ENCODE results near the gene CCL27.
"Not testable (repeated sequence)": the region's sequence is repeated elsewhere in the genome, so short reads cannot be mapped to it uniquely, and the experiment has no call there.

The CCL27 gene

DNA sequence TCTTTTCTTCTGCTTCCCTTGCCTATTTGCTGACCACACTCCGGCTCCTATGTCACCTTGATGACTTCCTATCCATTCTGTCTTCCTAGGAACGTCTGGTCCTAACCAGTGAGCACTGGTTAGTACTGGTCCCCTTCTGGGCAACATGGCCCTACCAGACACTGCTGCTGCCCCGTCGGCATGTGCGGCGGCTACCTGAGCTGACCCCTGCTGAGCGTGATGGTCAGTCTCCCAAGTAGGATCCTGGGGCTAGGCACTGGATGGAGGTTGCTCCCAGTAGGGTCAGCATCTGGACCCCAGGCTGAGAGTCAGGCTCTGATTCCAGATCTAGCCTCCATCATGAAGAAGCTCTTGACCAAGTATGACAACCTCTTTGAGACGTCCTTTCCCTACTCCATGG is 13.8 kb downstream of the CCL27 start:
- no peak for DNase-seq

DNA sequence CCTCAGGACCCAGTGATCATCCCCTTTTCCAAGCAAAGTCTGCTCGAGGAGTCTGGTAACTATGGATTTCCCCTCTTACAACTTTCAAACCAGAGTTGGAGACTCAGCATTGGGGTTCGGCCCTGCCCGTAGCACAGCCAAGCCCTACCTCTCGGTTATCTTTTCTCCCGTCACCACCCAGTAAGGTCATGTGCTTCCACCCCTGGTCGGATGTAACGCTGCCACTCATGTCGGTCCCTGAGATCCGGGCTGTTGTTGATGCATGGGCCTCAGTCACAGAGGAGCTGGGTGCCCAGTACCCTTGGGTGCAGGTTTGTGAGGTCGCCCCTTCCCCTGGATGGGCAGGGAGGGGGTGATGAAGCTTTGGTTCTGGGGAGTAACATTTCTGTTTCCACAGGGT is 14.8 kb downstream of the CCL27 start:
- DNase-seq = no peak

DNA sequence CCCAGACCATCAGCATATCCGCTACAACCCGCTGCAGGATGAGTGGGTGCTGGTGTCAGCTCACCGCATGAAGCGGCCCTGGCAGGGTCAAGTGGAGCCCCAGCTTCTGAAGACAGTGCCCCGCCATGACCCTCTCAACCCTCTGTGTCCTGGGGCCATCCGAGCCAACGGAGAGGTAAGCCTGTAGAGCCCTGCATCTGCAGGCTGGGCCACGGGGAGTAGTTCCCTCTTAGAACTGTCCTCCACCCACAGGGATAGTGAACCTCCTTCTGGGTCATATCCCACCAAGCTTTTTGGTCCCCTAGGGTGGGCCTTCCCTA is 15.4 kb downstream of the CCL27 start:
- DNase-seq = no peak

DNA sequence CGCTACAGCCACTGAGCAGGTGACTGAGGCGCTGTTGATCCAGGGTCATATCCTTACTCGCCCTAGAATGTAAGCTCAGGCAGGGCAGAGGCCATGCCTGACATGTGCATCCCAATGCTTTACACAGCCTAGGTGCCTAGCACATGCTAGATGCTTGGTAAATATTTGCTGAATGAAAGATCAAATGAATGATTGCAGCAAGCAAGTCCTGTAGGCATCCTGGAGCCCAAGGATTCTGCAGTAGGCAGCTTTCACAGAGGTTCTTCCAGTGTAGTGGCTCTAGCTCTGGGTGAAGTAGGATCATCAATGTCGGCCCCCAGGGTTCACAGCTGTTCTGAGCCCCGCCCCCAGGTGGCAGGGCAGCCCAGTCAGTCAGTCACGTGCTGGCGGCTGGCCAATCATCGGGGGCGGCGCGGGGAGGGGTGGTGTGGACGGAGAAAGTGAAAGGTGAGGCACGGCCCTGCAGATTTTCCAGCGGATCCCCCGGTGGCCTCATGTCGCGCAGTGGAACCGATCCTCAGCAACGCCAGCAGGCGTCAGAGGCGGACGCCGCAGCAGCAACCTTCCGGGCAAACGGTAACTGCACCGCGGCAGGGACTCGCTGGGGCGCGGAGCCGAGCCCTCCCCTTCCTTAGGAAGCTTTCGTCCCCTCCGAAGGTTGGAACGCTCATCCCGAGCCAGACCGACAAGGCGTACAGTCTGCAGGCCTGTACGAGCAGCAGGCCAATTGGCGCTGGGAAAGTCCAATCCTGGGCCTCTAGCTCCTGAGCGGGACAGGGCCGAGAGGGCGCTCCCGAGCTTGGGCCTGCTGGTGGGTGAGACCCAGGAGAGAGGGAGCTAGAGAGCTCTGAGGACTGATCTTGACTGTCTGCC is 16.0 kb downstream of the CCL27 start, which contains the start of gene GALT:
Gene GALT (plus strand): TSS at position 465 of the 873 bp plus-strand sequence. CDS start 30 bp downstream, at position 495.
- DNase-seq = peak; percentile 94

DNA sequence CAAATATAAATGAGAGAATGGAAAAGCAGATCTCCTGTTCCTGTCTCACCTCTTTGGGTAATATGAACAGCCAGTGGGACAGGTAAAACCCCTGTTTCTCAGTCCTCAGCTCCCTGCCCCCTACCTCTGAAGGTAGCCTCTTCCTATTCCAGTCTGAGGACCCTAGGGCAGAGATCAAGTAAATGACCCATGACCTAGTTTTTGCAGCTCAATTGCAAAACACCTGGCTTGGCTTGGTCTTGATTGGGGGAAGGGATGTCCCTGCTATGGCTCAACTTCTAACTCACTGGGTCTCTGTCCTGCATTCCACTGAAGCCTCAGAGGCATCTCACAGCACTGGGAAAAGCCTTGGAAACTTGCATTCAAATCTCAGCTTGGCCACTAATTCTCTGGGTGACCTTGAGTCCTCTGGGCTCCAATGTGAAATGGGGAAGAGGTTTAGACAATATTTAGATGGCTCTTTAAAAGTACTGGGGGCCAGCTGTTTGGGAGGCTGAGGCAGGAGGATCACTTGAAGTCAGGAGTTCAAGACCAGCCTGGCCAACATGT is 17.6 kb downstream of the CCL27 start:
- no peak for DNase-seq

DNA sequence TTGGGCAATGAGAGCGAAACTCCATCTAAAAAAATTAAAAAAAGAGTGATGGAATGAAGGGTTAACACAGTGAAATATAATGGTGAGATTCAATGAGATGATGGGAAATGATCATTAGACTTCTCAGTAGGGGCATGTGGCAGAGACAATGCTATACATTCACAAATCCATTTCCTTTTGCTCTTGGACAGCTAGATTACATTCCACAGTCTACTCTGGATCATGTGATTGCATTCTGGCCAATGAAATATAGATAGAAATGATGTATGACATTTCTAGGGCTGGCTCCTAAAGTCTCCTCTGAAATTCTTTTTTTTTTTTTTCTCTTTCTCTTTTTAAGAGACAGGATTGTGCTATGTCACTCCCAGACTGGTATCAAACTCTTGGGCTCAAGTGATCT is 19.8 kb downstream of the CCL27 start:
- DNase-seq = no peak

DNA sequence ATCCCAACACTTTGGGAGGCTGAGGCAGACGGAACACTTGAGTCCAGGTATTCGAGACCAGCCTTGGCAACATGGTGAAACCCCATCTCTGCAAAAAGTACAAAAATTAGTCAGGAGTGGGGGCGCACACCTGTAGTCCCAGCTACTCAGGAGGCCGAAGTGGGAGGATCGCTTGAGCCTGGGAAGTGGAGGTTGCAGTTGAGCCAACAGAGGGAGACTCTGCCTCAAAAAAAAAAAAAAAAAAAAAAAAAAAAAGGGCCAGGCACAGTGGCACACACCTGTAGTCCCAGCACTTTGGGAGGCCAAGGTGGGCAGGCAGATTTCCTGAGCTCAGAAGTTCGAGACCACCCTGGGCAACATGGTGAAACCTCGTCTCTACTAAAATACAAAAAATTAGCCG is 23.1 kb downstream of the CCL27 start:
- not testable (repeated sequence) for DNase-seq

DNA sequence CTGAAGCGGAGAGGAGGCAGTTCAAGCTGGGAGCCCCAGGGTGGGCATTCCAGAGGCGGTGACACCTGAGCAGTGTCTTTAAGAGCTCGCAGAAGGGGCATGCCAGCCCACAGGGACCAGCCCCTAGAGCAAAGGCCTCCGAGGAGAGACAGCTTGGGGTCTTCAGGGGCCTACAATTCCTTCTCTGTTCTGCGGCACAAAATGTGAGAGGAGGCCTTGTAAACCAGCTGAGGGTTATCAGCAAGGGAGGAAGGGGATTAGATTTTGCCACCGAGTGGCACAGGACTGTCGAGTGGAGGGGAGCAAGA is 24.4 kb downstream of the CCL27 start:
- no peak for DNase-seq

DNA sequence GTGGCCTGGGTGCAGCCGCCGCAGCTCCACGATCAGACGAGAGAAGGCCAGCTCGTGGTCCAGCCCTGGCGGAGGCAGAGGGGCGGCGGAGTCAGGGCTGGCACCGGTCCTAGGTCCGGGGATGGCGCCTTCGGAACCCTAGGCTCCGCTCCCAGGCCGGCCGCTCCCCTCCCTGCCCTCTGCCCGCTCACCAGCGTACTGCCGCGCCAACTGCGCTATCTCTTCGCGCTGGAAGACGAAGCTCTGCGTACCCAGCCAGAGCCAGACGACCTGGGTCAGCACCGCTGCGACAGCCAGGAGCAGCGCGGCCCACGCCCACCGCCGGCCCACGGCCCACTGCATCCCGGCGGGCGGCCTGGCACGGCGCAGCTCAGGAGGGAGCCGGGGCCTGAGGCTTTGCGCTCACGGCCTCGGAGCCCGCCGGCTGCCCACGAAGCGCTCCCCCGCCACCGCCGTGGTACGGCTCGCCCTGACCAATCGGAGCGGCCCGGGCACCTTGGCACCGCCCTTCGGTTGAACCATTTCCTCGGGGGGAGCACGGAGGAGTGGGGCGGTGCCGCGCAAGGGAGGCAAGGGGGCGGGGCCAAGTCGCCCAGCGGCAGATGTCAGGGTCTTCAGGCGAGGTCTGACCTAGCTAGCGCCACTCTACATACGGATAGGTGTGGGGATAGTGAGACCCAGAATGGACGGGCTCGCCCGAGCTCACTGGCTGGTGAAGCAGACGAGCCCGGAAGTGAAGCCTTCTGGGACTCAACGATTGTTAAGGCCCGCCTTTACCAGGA is 24.9 kb downstream of the CCL27 start, which contains the start of gene SIGMAR1:
Gene SIGMAR1 (minus strand): TSS at position 432 of the 782 bp plus-strand sequence. CDS start 90 bp downstream, at position 342.
- peak; percentile 90 for DNase-seq

DNA sequence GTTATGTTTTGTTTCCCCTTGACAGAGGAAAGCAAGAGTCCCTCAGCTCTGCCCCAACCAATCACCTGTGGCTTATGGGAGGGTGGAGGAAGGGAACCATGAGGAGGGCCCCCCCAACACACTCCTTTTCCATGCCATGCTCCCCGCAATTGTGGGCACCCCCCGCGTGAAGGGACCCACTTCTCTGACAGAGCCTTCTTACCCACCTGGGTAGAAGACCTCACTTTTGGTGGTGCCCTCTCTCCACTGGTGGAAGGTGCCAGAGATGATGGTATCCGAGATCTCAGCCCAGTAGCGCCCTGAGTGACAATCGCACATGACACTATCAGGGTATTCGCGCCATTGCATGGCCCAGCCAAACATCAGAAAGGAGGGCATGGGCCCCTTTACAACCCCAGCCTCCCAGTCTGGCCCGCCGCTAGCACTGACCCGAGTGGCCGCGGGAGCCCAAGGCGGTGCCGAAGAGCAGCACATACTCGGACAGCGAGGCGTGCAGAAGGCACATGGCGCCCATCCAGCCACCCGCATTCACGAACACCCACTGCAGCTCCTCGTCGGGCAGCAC is 25.6 kb downstream of the CCL27 start:
- no peak for DNase-seq

DNA sequence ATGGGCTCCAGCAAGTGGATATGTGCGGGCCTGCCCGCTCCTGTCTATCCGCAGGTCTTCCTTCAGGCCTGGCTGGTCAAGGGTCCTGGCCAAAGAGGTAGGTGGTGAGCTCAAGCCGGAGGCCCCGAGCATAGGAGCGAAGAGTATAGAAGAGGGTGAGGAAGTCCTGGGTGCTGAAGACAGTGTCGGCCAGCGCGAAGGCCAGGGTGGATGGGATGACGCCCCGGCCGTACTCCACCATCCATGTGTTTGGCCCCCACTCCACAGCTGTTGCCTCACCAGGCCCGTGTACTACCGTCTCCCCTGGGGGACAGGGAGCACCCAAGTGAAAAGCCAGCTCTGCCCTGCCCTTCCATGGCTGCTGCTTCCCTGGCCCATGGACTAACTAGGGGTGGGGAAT is 26.9 kb downstream of the CCL27 start:
- DNase-seq = no peak

DNA sequence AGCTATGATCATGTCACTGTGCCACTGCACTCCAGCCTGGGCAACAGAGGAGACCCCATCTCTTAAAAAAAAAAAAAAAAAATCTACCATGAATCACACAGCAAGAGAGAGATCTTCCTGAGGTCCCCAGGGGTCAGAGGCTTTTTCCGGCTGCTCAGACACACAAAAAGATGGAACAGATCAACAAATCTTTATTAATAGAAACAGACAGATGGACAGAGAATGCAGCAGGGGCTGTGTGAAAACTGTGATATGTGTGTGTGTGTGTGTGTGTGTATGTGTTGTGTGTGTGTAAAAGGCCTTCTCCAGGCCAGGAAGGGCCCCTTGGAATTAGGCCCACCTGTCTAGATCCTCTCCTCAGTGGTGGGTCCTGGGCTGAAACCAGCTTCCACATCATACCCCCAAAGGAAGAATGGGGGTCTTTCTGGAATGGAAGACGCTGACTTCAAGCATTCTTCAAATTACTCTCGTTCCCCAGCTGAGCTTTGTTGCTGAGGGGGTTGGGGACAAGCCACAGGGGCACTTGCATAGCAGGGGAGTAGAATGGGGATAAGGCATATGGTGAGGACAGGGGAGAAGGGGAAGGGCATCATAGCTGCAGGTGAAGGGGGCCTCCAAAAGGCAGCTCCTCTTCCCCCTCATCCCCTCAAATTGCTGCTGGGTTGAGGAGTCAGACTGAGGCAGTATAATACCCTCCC is 27.8 kb downstream of the CCL27 start:
- DNase-seq = no peak

DNA sequence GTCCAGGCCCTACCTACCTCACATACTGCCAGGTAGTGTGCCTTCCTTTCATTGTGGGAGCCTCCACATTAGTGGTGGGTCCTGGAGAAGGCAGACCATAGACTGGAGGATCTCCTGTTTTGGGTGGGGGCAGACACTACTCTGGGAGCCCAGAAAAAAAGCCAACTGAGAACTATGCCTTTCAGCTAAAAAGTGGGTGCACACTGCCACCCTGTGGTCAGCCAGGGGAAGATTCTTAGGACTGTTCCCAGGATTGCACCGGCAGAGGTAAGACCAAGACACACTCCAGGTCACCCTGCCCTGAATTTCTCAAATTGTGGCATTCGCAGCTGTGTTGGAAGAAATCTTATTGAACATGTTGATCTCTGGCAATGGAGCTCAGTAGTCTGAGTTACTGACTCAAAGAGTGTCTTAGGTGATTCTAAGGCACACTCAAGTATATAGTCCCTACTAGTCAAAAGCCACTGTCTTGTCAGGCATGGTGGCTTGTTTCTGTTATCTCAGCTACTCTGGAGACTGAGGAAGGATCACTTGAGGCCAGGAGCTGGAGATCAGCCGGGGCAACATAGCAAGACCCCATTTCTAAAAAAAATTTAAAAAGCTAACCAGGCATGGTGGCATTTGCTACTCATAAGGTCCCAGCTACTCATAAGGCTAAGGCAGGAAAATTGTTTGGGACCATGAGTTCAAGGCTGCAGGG is 28.5 kb downstream of the CCL27 start:
- DNase-seq = peak; percentile 84

DNA sequence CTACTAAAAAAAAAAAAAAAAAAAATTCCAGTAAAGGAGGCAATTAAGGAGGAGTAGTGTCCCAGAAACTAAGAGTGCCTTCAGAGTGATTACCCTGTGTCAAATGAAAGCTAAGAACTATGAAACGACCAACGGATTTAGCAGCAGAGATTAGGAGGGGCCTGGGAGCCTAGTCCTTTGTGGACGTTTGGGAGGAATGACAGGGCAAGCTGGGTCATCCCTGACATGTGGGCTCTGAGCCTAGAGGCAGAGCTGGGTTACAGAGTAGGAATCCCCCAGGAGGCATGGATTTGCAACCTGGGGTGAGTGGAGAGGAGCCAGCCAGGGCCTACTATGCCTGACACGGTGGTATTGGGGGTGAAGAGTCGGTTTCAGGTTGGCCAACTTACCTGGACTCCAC is 29.3 kb downstream of the CCL27 start:
- no peak for DNase-seq

DNA sequence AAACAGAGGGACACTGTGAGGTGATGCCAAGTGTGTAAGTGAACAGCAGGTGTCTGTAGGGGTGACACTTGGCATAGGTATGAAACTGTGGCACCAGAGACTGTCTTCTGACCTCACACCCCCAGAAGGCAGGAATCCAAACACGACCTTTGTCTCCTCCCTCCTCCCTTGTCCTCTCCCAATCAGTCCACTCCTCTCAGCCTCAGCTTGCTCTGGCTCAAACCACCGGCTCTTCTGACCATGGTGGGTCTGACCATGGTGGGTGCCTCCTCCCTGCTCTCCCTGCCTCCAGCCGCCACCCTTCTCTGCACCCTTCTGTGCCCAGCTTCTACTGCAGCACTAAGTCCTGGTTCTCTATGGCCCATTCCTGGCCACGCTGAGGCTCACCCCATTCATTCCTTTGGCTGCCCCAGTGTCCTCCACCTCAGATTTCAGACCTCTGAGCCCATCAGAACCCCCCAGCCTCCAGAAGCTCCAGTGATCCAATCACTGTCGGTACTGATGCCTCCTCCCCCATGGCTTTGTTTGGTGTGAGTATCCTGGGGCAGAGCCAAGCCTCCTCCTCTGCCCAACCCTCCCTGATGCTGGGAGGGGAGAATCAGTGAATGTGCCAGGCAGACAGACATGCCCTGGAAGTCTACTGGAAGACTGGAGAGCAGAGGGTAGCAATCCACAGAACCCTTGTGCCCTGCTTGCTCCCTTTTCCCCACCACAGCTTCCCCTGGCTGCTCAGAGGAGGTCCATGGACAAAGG is 31.9 kb downstream of the CCL27 start:
- no peak for DNase-seq

DNA sequence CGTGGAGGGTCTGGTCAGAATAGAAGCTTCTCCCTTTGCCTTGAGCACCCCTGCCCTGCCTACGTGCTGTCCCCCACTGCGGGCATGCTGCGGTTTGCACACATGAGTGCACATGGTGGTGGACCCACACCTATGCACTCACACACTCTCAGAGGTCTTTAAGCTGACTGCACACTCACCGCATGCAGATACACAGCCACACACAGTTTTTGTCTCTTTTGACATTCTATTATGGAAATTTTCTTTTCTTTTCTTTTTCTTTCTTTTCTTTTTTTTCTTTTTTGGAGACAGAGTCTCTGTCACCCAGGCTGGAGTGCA is 33.0 kb downstream of the CCL27 start:
- DNase-seq = no peak

DNA sequence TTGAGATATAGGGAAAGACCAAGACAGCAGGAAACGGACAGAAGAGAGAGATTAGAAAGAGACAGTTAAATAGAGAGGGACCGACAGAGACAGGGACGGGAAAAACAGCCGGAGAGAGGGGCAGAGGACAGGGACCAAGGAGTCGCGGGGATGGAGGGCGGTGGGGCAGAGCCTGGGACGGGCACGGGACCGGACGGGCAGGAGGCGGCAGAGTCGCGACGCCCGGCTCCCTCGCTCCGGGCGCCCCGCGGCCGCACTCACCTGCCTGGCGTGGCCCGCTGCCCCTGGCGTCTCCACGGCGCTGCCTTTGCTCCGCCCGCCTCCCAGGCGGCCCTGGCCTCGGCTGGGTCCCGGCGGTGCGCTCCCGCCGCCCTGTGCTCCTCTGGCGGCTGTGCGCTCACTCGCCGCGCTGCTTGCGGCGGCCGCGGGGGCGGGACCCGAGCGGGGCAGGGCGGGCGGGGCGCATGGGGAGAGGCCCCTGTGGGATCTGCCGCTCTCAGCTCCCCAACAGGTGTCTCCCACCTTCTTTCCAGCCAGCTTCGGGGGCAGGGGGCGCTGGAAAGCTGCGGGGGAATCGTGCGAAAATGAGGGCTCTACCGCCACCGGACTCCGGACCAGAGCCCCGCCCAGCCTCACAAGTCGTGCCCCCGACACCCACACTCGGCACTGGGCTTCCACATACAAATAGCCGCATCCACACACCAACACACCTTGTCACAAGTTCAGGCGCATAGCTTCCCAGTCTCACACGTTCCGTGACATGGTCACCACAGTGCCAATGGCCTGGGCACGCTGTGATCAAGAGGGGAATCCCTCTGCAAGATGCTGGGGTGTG is 33.6 kb downstream of the CCL27 start, which contains the start of gene ARID3C:
Gene ARID3C (minus strand): TSS at position 411 of the 835 bp plus-strand sequence. CDS start 1,052 bp downstream, outside the sequence.
- peak; percentile 71 for DNase-seq

DNA sequence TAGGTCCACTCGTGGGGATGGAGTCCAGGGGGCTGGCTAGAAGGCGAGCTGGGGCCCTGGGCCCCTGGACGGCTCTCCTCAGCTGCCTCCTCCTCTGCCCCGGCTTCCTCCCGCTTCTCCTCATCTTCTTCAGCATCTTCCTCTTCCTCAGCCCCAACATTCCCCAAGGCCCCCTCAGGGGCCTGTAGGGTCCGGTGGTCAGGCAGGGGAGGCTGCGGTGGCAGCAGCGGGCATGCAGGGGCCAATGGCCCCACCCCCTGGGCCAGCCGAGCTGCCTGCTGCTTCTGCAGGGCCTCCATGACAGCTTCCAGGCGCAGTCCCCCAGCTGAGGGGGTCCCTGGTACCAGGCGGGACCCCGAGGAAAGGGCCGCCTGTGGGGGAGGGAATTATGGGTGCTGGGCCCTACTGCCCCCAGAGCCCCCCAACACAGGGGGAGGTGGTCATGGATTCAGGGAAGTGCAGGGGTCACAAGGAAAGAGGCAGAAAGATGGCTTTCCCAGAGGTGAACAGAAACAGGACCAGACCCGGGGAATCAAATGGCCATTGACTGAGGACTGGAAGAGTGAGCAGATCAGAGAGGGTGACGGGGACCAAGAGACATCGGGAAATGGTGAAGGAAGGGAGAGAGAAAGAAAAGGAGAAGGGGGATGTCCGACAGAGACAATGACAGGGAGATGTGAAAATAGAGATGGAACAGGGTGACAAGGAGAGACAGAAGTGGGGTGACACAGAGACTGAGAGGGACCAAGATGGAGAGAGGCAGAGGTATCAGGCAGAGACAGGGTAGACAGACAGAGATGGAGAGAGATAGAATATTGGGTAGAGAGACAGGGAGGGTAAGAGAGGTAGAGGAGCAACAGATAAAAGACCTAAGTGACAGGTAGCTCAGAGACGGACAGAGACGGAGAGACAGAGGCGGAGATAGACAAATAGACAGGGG is 34.5 kb downstream of the CCL27 start:
- DNase-seq = no peak

DNA sequence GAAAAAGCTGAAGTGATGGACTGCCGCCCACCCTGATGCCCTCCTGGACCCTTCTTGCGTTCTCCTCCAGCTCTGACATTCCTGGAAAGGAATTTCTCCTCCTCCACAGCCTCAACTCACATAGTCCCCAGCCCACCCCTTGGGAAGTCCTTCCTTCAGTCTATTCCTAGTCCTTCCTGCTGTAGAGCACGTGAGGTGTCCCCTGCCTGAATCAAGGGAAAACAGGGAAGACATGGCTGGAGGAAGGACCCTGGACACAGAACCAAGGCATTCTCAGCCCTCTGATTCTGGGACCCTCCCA is 37.3 kb downstream of the CCL27 start:
- no peak for DNase-seq
